HepG2 (cell line): ENCODE results near the gene ANKRD44. TPM values are rescaled to one million over a fixed set of nuclear protein-coding genes. Genes with fewer than 3 reads are reported as not detected.

Experiments
- ATAC-seq: fragments of 200-7000 bp; cut with Tn5 transposase; 3 replicates; pipeline ENCODE4 v1.9.1; 2020; ENCODE audit warnings: mild to moderate bottlenecking, moderate library complexity
- BruUV-seq: library from RNA; stranded (reverse); fragments of 400-500 nt; replicated peaks from 2 replicates; lab custom pipeline; 2021; lab: Mats Ljungman, UMichigan
- CTCF ChIA-PET: fragments of 300-600 bp; formaldehyde crosslinking; extraction: SDS; loops from one replicate; lab custom pipeline; 2021; ENCODE audit warnings: low total read pairs, inconsistent platforms, low intra/inter-chr PET ratio; lab: Yijun Ruan, JAX
- POLR2A ChIA-PET: fragments of 350-600 bp; sonication (Branson Sonifier 250); formaldehyde crosslinking; loops from one replicate; lab custom pipeline; 2020; ENCODE audit warnings: antibody characterized with exemption, inconsistent platforms; lab: Yijun Ruan, JAX
- DNase-seq: peaks from one replicate; pipeline ENCODE4 v3.0.0-alpha.2; 2015; ENCODE audit warnings: low spot score
- FAIRE-seq: peaks from 3 replicates; lab custom pipeline; 2011; peaks lifted over from hg19 to GRCh38; lab: Jason Lieb, UNC
- H2AFZ ChIP-seq: one replicate; pipeline ENCODE4 v1.6.1; 2011; ENCODE audit warnings: low read length, inconsistent platforms
- H3K27ac ChIP-seq: fragments of 300-600 bp; 3 replicates; pipeline ENCODE4 v1.8.0; 2011; ENCODE audit warnings: mixed run types, mild to moderate bottlenecking, mixed read lengths, low read length, inconsistent platforms; ENCODE audit not compliant: insufficient read depth; ENCODE audit errors: extremely low read length
- H3K27me3 ChIP-seq, 2 experiments: fragments of 200-600 bp in 1 of 2; 2 replicates in 1 of 2; 3 replicates in 1 of 2; pipeline versions ENCODE4 v1.6.0 to v1.8.0; 2011; ENCODE audit warnings: low read length in 2 of 2, mild to moderate bottlenecking in 2 of 2, moderate library complexity in 2 of 2, inconsistent platforms in 1 of 2; ENCODE audit not compliant: insufficient read depth in 2 of 2, control insufficient read depth in 1 of 2
- H3K36me3 ChIP-seq, 2 experiments: fragments of 200-600 bp in 1 of 2; replicated peaks in 1 of 2; 2 replicates in 1 of 2; 3 replicates in 1 of 2; pipeline versions ENCODE4 v1.5.1 to v1.8.0; 2011; ENCODE audit warnings: low read length in 2 of 2, inconsistent platforms in 1 of 2; ENCODE audit not compliant: insufficient read depth in 2 of 2, control insufficient read depth in 1 of 2
- H3K4me1 ChIP-seq: 2 replicates; pipeline ENCODE4 v1.5.1; 2012; ENCODE audit warnings: low read length, inconsistent platforms; ENCODE audit not compliant: insufficient read depth
- H3K4me2 ChIP-seq: 2 replicates; pipeline ENCODE4 v1.6.0; 2011; ENCODE audit warnings: low read depth, low read length, inconsistent platforms
- H3K4me3 ChIP-seq, 3 experiments: fragments of 200-600 bp in 1 of 3; sonication (generic), shearing (Covaris generic) in 1 of 3; replicated peaks in 1 of 3; 2 replicates each; pipeline ENCODE4 v1.5.1; 2011 to 2016; ENCODE audit warnings: low read length in 3 of 3, inconsistent platforms in 2 of 3, low read depth in 2 of 3, mild to moderate bottlenecking in 2 of 3, control low read depth in 1 of 3, mixed read lengths in 1 of 3; ENCODE audit not compliant: insufficient read depth in 1 of 3
- H3K79me2 ChIP-seq: one replicate; pipeline ENCODE4 v1.6.1; 2011; ENCODE audit warnings: low read length, inconsistent platforms; ENCODE audit not compliant: insufficient read depth
- H3K9ac ChIP-seq: 2 replicates; pipeline ENCODE4 v1.6.0; 2011; ENCODE audit warnings: mild to moderate bottlenecking, low read depth, low read length, inconsistent platforms; ENCODE audit not compliant: insufficient read depth
- H3K9me3 ChIP-seq: 2 replicates; pipeline ENCODE4 v1.5.1; 2012; ENCODE audit warnings: mild to moderate bottlenecking, low read length
- H4K20me1 ChIP-seq: 2 replicates; pipeline ENCODE4 v1.6.0; 2011; ENCODE audit warnings: inconsistent platforms, mild to moderate bottlenecking, low read length, moderate library complexity; ENCODE audit not compliant: insufficient read depth
- GLMP ChIP-seq: sonication (generic); formaldehyde crosslinking; IDR thresholded peaks from 2 replicates; pipeline ENCODE4 v1.9.0; 2021; ENCODE audit warnings: missing genetic modification reagents, mild to moderate bottlenecking, borderline replicate concordance
- HDAC2 ChIP-seq: sonication (generic); formaldehyde crosslinking; IDR thresholded peaks from 2 replicates; pipeline ENCODE4 v1.4.0; 2020; ENCODE audit warnings: missing genetic modification reagents
- HMGA1 ChIP-seq: sonication (generic); formaldehyde crosslinking; conservative IDR thresholded peaks from 2 replicates; pipeline ENCODE4 v1.4.0; 2020; ENCODE audit warnings: missing genetic modification reagents
- HNRNPUL1 ChIP-seq: fragments of 200-400 bp; formaldehyde crosslinking; IDR thresholded peaks from 2 replicates; pipeline ENCODE4 v1.6.1; 2017; ENCODE audit warnings: low read depth, mild to moderate bottlenecking, low read length, moderate library complexity
- MIER3 ChIP-seq: IDR thresholded peaks from 2 replicates; pipeline ENCODE4 v1.6.1; 2016; ENCODE audit warnings: missing compliant biosample characterization, borderline replicate concordance
- MIXL1 ChIP-seq: IDR thresholded peaks from 2 replicates; pipeline ENCODE4 v1.6.1; 2016
- PHF8 ChIP-seq: sonication (generic); formaldehyde crosslinking; IDR thresholded peaks from 2 replicates; pipeline ENCODE4 v1.5.0; 2020; ENCODE audit warnings: missing genetic modification reagents
- PPARG ChIP-seq: conservative IDR thresholded peaks from 2 replicates; pipeline ENCODE4 v1.6.1; 2016; ENCODE audit warnings: missing biosample characterization, missing genetic modification reagents
- RFX5 ChIP-seq: IDR thresholded peaks from 2 replicates; pipeline ENCODE4 v1.6.1; 2011; ENCODE audit warnings: low read depth, low read length, improper control_type of control experiment
- TEAD3 ChIP-seq: optimal IDR thresholded peaks from 2 replicates; pipeline ENCODE3; 2016; ENCODE audit warnings: borderline replicate concordance
- THAP11 ChIP-seq: IDR thresholded peaks from 2 replicates; pipeline ENCODE4 v1.6.1; 2016; ENCODE audit warnings: missing biosample characterization, missing genetic modification reagents
- THAP8 ChIP-seq: sonication (generic); formaldehyde crosslinking; IDR thresholded peaks from 2 replicates; pipeline ENCODE4 v1.5.1; 2020; ENCODE audit warnings: missing genetic modification reagents, mild to moderate bottlenecking, borderline replicate concordance
- UBTF ChIP-seq: sonication (generic); formaldehyde crosslinking; IDR thresholded peaks from 2 replicates; pipeline ENCODE4 v1.4.0; 2020; ENCODE audit warnings: mild to moderate bottlenecking, missing genetic modification reagents
- ZFP62 ChIP-seq: sonication (generic); formaldehyde crosslinking; IDR thresholded peaks from 2 replicates; pipeline ENCODE4 v1.4.0; 2020; ENCODE audit warnings: missing genetic modification reagents
- ZNF446 ChIP-seq: sonication (generic); formaldehyde crosslinking; IDR thresholded peaks from 2 replicates; pipeline ENCODE4 v1.5.0; 2020; ENCODE audit warnings: mild to moderate bottlenecking, missing genetic modification reagents
- ZNF598 ChIP-seq: sonication (generic); formaldehyde crosslinking; IDR thresholded peaks from 2 replicates; pipeline ENCODE4 v1.5.1; 2020; ENCODE audit warnings: mild to moderate bottlenecking, missing genetic modification reagents, borderline replicate concordance
- ZNF749 ChIP-seq: sonication (generic); formaldehyde crosslinking; IDR thresholded peaks from 2 replicates; pipeline ENCODE4 v1.8.0; 2022; ENCODE audit warnings: mild to moderate bottlenecking, missing genetic modification reagents, moderate library complexity, borderline replicate concordance
- ZNF776 ChIP-seq: sonication (generic); formaldehyde crosslinking; IDR thresholded peaks from 2 replicates; pipeline ENCODE4 v1.4.0; 2020; ENCODE audit warnings: mild to moderate bottlenecking, missing genetic modification reagents
- ZSCAN30 ChIP-seq: sonication (generic); formaldehyde crosslinking; IDR thresholded peaks from 2 replicates; pipeline ENCODE4 v1.5.0; 2020; ENCODE audit warnings: mild to moderate bottlenecking, missing genetic modification reagents
- WGBS: methylation state at CpG from one replicate; pipeline ENCODE4 v1.1.6; 2017; ENCODE audit warnings: low lambda C conversion rate; 5-methylcytosine and 5-hydroxymethylcytosine counted together
- in situ Hi-C: cut with HindIII; loops from 2 replicates; pipeline ENCODE4 v1.10.0; 2017; ENCODE audit warnings: low pct_unique_long_range_greater_than_20kb; ENCODE audit not compliant: extremely low pct_ligation_motif_present
- intact Hi-C: fragments of 100-400 bp; cut with micrococcal nuclease; formaldehyde crosslinking; loops from one replicate; pipeline ENCODE4 v1.10.0; 2022; ENCODE audit not compliant: unreplicated experiment
- polyA plus RNA-seq, 8 experiments: library from polyadenylated mRNA; depleted of rRNA in 3 of 8; stranded (reverse) in 7 of 8; unstranded in 1 of 8; fragments of >200 nt; fragmentation: Illumina TruSeq in 4 of 8; extraction: Trizol in 4 of 8; gene quantifications; 2 replicates each; pipeline versions ENCODE4 v1.2.1 to v1.2.3, GENCODE V29; 2011 to 2016; ENCODE audit warnings: low read depth in 4 of 8, missing spikeins in 1 of 8, mixed read lengths in 1 of 8; ENCODE audit not compliant: insufficient read depth in 1 of 8
- total RNA-seq, 5 experiments: library from RNA; depleted of rRNA; stranded (reverse); fragments of >200 nt; fragmentation: Illumina TruSeq; extraction: Trizol; gene quantifications; 2 replicates each; pipeline ENCODE4 v1.2.3, GENCODE V29; 2016; ENCODE audit warnings: low read depth in 1 of 5
- TF ChIP-seq, protein P1 (sequence below): sonication (generic); formaldehyde crosslinking; IDR thresholded peaks from 2 replicates; pipeline ENCODE4 v1.5.1; 2020; ENCODE audit warnings: mild to moderate bottlenecking, missing genetic modification reagents, moderate library complexity

ANKRD44 gene
- total and polyA plus RNA-seq, 2 of the 13 experiments (the other 11 are each of a cell fraction or from before 2014, with no cell fraction given) = 0.04 to 0.11 TPM

DNA sequence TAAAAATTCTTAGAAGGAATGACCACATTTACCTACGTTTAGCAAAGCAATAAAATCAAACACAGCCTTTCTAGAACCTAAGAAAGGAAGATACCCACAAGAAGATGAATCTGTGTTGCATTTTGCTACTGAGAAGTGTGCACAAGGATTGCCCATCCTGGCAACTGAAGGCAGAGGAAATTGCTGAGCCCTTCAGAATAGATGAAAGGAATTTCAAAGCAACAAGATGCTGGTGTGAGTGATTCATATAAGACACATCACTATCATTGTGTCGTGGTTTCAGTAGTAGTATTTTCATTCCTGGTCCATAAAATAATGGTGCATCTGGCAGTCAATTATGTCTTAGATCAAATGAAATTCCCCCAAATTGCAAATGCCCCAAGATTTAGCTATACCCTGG lies 48.4 kb upstream of the ANKRD44 start:
- POLR2A ChIA-PET = no interaction called here
- H3K27ac ChIP-seq = no peak overlapping the region

More for the DNA sequence above, 48.4 kb upstream of the ANKRD44 start:
- H3K27me3 ChIP-seq = peaks cover 0 to 7% of the 10 kb centered on the region in 2 experiments; a peak in 1 of 5 replicates
- no peaks in the 10 kb centered on the region for H4K20me1 ChIP-seq
- CTCF ChIA-PET = no interaction called here
- no peak overlapping the region for H3K4me2 ChIP-seq
- no peaks in the 10 kb centered on the region for H3K4me1 ChIP-seq
- no peak overlapping the region for H2AFZ ChIP-seq
- TF ChIP-seq TEAD3 (CRISPR knock-in tag) (no peak), ZNF598 (no peak), PHF8 (no peak), MIER3 (CRISPR knock-in tag) (no peak), HMGA1 (CRISPR knock-in tag) (no peak), THAP8 (CRISPR knock-in tag) (no peak), ZSCAN30 (no peak), HNRNPUL1 (no peak), ZFP62 (CRISPR knock-in tag) (no peak), GLMP (CRISPR knock-in tag) (no peak), HDAC2 (CRISPR knock-in tag) (no peak), ZNF776 (no peak), UBTF (CRISPR knock-in tag) (no peak), MIXL1 (CRISPR knock-in tag) (no peak), ZNF749 (CRISPR knock-in tag) (no peak), PPARG (CRISPR knock-in tag) (no peak), ZNF446 (CRISPR knock-in tag) (no peak), THAP11 (CRISPR knock-in tag) (no peak), RFX5 (no peak)
- TF ChIP-seq, protein P1, sequence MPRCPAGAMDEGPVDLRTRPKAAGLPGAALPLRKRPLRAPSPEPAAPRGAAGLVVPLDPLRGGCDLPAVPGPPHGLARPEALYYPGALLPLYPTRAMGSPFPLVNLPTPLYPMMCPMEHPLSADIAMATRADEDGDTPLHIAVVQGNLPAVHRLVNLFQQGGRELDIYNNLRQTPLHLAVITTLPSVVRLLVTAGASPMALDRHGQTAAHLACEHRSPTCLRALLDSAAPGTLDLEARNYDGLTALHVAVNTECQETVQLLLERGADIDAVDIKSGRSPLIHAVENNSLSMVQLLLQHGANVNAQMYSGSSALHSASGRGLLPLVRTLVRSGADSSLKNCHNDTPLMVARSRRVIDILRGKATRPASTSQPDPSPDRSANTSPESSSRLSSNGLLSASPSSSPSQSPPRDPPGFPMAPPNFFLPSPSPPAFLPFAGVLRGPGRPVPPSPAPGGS (CRISPR knock-in tag) = no peak
- no peak overlapping the region for H3K4me3 ChIP-seq
- no peak for FAIRE-seq
- no peak overlapping the region for H3K9ac ChIP-seq
- H3K9me3 ChIP-seq = no peaks in the 10 kb centered on the region
- BruUV-seq = no TSS peak
- no peaks in the 10 kb centered on the region for H3K36me3 ChIP-seq
- intact Hi-C loops (no loop called here), in situ Hi-C loops (no loop called here)
- no peaks in the 10 kb centered on the region for H3K79me2 ChIP-seq
- 0% methylated on average over 2 of the region's 2 CpGs for WGBS
- no peak for DNase-seq
- no peak for ATAC-seq
